Measurements from ENCODE around the gene RCBTB2.

The RCBTB2 gene

GRCh38 chr13:48535766-48536165 is 2.9 kb upstream of the RCBTB2 start:
- H3K4me3 ChIP-seq (ENCODE audit: low read depth, low read length) = no peak overlapping the region
- TF ChIP-seq CTCF (IDR thresholded peaks at IDR 0.05; ENCODE audit: borderline replicate concordance, insufficient read depth, low read depth, low read length) = no peak

- TF ChIP-seq CTCF (IDR thresholded peaks at IDR 0.05; ENCODE audit: borderline replicate concordance, insufficient read depth, low read depth, low read length) = no peak
Measured at GRCh38 chr13:48534911-48535501, 2.1 kb upstream of the RCBTB2 start.

GRCh38 chr13:48533961-48534600 is 1.2 kb upstream of the RCBTB2 start:
- TF ChIP-seq CTCF (IDR thresholded peaks at IDR 0.05; ENCODE audit: borderline replicate concordance, insufficient read depth, low read depth, low read length) = no peak
- H3K4me3 ChIP-seq (ENCODE audit: low read depth, low read length) = no peak overlapping the region

More at GRCh38 chr13:48534911-48535501, 2.1 kb upstream of the RCBTB2 start:
- H3K4me3 ChIP-seq (ENCODE audit: low read depth, low read length) = no peak overlapping the region

GRCh38 chr13:48532256-48532505 is 699 bp downstream of the RCBTB2 start:
- H3K4me3 ChIP-seq (ENCODE audit: low read depth, low read length) = peak overlapping the region; percentile 73
- TF ChIP-seq CTCF (IDR thresholded peaks at IDR 0.05; ENCODE audit: borderline replicate concordance, insufficient read depth, low read depth, low read length) = no peak

- TF ChIP-seq CTCF (IDR thresholded peaks at IDR 0.05; ENCODE audit: borderline replicate concordance, insufficient read depth, low read depth, low read length) = no peak
- peak overlapping the region; percentile 73 for H3K4me3 ChIP-seq (ENCODE audit: low read depth, low read length)
Measured at GRCh38 chr13:48531416-48532255, 1.2 kb downstream of the RCBTB2 start.

- H3K4me3 ChIP-seq (ENCODE audit: low read depth, low read length) = peak overlapping the region; percentile 73
- no peak for TF ChIP-seq CTCF (IDR thresholded peaks at IDR 0.05; ENCODE audit: borderline replicate concordance, insufficient read depth, low read depth, low read length)
Measured at GRCh38 chr13:48530833-48531232, 2.0 kb downstream of the RCBTB2 start.

All from GM12875 (cell line).